ENCODE results near the gene SPATS2.

Gene SPATS2

DNA sequence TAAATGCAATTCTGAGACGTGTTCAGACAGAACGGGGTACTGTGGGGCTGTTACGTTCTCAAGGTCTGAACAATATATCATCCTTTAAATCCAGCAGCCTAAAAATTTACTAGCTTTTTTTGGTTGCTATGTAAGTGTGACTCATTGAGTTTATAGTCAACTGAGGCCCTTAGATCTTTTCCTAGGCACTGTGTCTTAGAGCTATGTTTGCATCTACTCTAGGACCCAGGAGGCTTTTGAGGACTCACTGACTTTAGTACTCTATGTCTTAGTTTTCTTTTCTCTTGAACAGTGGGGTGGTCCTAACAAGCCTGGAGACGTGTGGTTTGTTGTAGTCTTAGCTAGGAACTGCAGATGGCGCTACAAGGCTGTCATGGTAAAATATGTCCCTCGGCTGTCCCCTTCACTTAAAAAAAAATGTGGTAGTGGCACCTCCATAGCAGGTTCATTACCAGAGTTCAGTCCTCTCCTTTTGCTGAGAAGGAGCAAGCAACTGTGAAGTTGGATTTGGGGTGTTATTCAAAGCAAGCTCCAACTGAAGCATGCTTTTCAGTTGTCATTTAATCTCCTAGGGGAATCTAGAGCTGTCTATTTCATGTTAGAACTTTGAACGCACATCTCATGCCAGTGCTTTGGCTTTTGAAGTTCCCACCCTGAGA is 8.7 kb upstream of the SPATS2 start:
- H3K9ac ChIP-seq (ENCODE audit: low read length), result no peak overlapping the region
- no peaks in the 10 kb centered on the region for H3K27me3 ChIP-seq (ENCODE audit: insufficient read depth, low read length)
- no peaks in the 10 kb centered on the region for H4K20me1 ChIP-seq (ENCODE audit: insufficient read depth, low read length)
- H3K9me2 ChIP-seq (ENCODE audit: low read depth, low read length), result no peaks in the 10 kb centered on the region
- no peaks in the 10 kb centered on the region for H3K9me3 ChIP-seq (ENCODE audit: low read length)
- no peak overlapping the region for H3K4me3 ChIP-seq (ENCODE audit: low read depth, low read length, poor library complexity, severe bottlenecking)
- no peak overlapping the region for H3K27ac ChIP-seq (ENCODE audit: low read depth, low read length, poor library complexity, severe bottlenecking)
- no peaks in the 10 kb centered on the region for H3K4me1 ChIP-seq (ENCODE audit: insufficient read depth, low read length, severe bottlenecking)
- peak; percentile 91 for TF ChIP-seq CTCF (IDR thresholded peaks at IDR 0.05; ENCODE audit: low read length)
- TF ChIP-seq EZH2 (IDR thresholded peaks at IDR 0.05; ENCODE audit: borderline replicate concordance, low read length), result no peak
- H3K4me2 ChIP-seq (ENCODE audit: low read length), result no peak overlapping the region
- no peak overlapping the region for H2AFZ ChIP-seq (ENCODE audit: low read length)
- H3K36me3 ChIP-seq (ENCODE audit: insufficient read depth, low read length), result no peaks in the 10 kb centered on the region
- no peaks in the 10 kb centered on the region for H3K79me2 ChIP-seq (ENCODE audit: insufficient read depth, low read length)
- no peaks in the 10 kb centered on the region for H3F3A ChIP-seq (ENCODE audit: insufficient read depth, low read length)

DNA sequence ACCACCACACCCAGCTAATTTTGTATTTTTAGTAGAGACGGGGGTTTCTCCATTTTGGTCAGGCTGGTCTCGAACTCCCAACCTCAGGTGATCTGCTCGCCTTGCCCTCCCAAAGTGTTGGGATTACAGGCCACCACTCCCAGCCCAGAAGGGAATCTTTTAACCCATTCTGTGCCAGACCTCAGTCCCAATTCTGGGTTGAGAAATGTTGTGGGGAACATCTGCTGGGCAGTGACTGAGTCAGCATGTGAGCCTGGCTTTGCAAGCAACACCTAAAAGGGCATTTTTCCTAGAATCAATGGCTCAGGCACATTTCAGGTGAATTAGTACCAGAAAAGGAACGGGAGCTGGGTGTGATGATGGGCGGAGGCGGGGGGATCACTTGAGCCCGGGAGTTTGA is 7.6 kb upstream of the SPATS2 start:
- Histone ChIP-seq H3K4me3 (ENCODE audit: low read depth, low read length, poor library complexity, severe bottlenecking) (no peak overlapping the region), H3K79me2 (ENCODE audit: insufficient read depth, low read length) (no peaks in the 10 kb centered on the region), H3F3A (ENCODE audit: insufficient read depth, low read length) (no peaks in the 10 kb centered on the region), H3K27me3 (ENCODE audit: insufficient read depth, low read length) (no peaks in the 10 kb centered on the region), H3K9me2 (ENCODE audit: low read depth, low read length) (no peaks in the 10 kb centered on the region), H2AFZ (ENCODE audit: low read length) (no peak overlapping the region), H3K9ac (ENCODE audit: low read length) (no peak overlapping the region), H3K4me1 (ENCODE audit: insufficient read depth, low read length, severe bottlenecking) (no peaks in the 10 kb centered on the region), H3K36me3 (ENCODE audit: insufficient read depth, low read length) (no peaks in the 10 kb centered on the region), H3K9me3 (ENCODE audit: low read length) (no peaks in the 10 kb centered on the region), H4K20me1 (ENCODE audit: insufficient read depth, low read length) (no peaks in the 10 kb centered on the region), H3K4me2 (ENCODE audit: low read length) (no peak overlapping the region), H3K27ac (ENCODE audit: low read depth, low read length, poor library complexity, severe bottlenecking) (no peak overlapping the region)
- no peak for TF ChIP-seq EZH2 (IDR thresholded peaks at IDR 0.05; ENCODE audit: borderline replicate concordance, low read length)
- no peak for TF ChIP-seq CTCF (IDR thresholded peaks at IDR 0.05; ENCODE audit: low read length)

DNA sequence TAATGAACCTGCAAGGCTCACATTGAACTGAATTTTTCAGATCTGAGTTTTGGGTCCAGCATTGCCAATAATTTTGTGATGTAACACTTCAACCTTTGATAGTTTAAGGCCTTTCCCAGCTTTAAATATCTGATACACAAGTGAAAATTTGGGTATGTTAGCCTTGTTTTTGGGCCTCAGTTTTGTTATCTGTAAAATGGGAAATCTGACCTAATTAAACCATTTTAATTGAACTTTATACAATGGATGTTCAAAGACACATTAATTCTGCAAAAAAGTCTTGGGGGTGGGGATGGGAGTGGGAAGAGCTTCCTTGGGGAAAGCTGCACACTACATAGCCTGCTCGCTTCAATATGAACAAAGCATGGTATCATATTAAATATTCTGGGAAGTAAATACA is 5.2 kb upstream of the SPATS2 start:
- no peaks in the 10 kb centered on the region for H4K20me1 ChIP-seq (ENCODE audit: insufficient read depth, low read length)
- H3K4me3 ChIP-seq (ENCODE audit: low read depth, low read length, poor library complexity, severe bottlenecking), result no peak overlapping the region
- H3F3A ChIP-seq (ENCODE audit: insufficient read depth, low read length), result no peaks in the 10 kb centered on the region
- no peaks in the 10 kb centered on the region for H3K36me3 ChIP-seq (ENCODE audit: insufficient read depth, low read length)
- H3K4me1 ChIP-seq (ENCODE audit: insufficient read depth, low read length, severe bottlenecking), result peaks cover 6% of the 10 kb centered on the region
- no peak overlapping the region for H3K9ac ChIP-seq (ENCODE audit: low read length)
- no peaks in the 10 kb centered on the region for H3K9me2 ChIP-seq (ENCODE audit: low read depth, low read length)
- H2AFZ ChIP-seq (ENCODE audit: low read length), result no peak overlapping the region
- H3K4me2 ChIP-seq (ENCODE audit: low read length), result no peak overlapping the region
- no peak for TF ChIP-seq EZH2 (IDR thresholded peaks at IDR 0.05; ENCODE audit: borderline replicate concordance, low read length)
- TF ChIP-seq CTCF (IDR thresholded peaks at IDR 0.05; ENCODE audit: low read length), result no peak
- H3K9me3 ChIP-seq (ENCODE audit: low read length), result no peaks in the 10 kb centered on the region
- H3K27me3 ChIP-seq (ENCODE audit: insufficient read depth, low read length), result no peaks in the 10 kb centered on the region
- no peaks in the 10 kb centered on the region for H3K79me2 ChIP-seq (ENCODE audit: insufficient read depth, low read length)
- H3K27ac ChIP-seq (ENCODE audit: low read depth, low read length, poor library complexity, severe bottlenecking), result no peak overlapping the region

Data from OCI-LY1 (cell line).